Measurements from ENCODE around the gene TRPM1. TPM values are rescaled to one million over a fixed set of nuclear protein-coding genes. Genes with fewer than 3 reads are reported as not detected.

Gene TRPM1
- total and polyA plus RNA-seq, 9 donors: 0.12 TPM; not detected in 8

GRCh38 chr15:30963681-30964080, 137.8 kb downstream of the TRPM1 start:
- Histone ChIP-seq H3K9me3 (no peaks in the 10 kb centered on the region), H3K36me3 (no peaks in the 10 kb centered on the region), H3K4me1 (ENCODE audit: insufficient read depth) (peaks cover 1% of the 10 kb centered on the region), H3K4me3 (no peak overlapping the region), H3K27me3 (no peaks in the 10 kb centered on the region), H3K27ac (no peak overlapping the region)
- DNase-seq: no peak
- intact Hi-C loops (cut with DNase I): no loop called here
- WGBS, 3 donors: 77 to 86% (median 82%) methylated on average over 3 of the region's 3 CpGs
- TF ChIP-seq CTCF (IDR thresholded peaks at IDR 0.05) (no peak), POLR2A (IDR thresholded peaks at IDR 0.05) (no peak), EP300 (IDR thresholded peaks at IDR 0.05) (no peak)

GRCh38 chr15:30962659-30963058, 138.9 kb downstream of the TRPM1 start:
- no peak for TF ChIP-seq EP300 (IDR thresholded peaks at IDR 0.05)
- TF ChIP-seq POLR2A (IDR thresholded peaks at IDR 0.05): no peak
- TF ChIP-seq CTCF (IDR thresholded peaks at IDR 0.05): no peak
- intact Hi-C loops (cut with DNase I): no loop called here
- Histone ChIP-seq H3K36me3 (no peaks in the 10 kb centered on the region), H3K4me3 (no peak overlapping the region), H3K27me3 (no peaks in the 10 kb centered on the region), H3K9me3 (no peaks in the 10 kb centered on the region), H3K27ac (no peak overlapping the region), H3K4me1 (ENCODE audit: insufficient read depth) (peaks cover 1% of the 10 kb centered on the region)
- DNase-seq: no peak
- WGBS, 3 donors: 97 to 99% (median 98%) methylated on average over 3 of the region's 3 CpGs

- no peak for DNase-seq
- intact Hi-C loops (cut with DNase I): no loop called here
- H3K4me1 ChIP-seq (ENCODE audit: insufficient read depth): peaks cover 1% of the 10 kb centered on the region
- H3K36me3 ChIP-seq: no peaks in the 10 kb centered on the region
- H3K27ac ChIP-seq: no peak overlapping the region
- no peak for TF ChIP-seq POLR2A (IDR thresholded peaks at IDR 0.05)
- no peak for TF ChIP-seq EP300 (IDR thresholded peaks at IDR 0.05)
- TF ChIP-seq CTCF (IDR thresholded peaks at IDR 0.05): no peak
- no peak overlapping the region for H3K4me3 ChIP-seq
- no peaks in the 10 kb centered on the region for H3K27me3 ChIP-seq
- H3K9me3 ChIP-seq: no peaks in the 10 kb centered on the region
These were observed 139.4 kb downstream of the TRPM1 start for GRCh38 chr15:30962079-30962478.

GRCh38 chr15:30958219-30958618, 143.3 kb downstream of the TRPM1 start:
- H3K27me3 ChIP-seq: no peaks in the 10 kb centered on the region
- 91 to 94% (median 92%) methylated on average over 5 of the region's 5 CpGs for WGBS, 3 donors
- H3K4me3 ChIP-seq: no peak overlapping the region
- intact Hi-C loops (cut with DNase I): no loop called here
- TF ChIP-seq EP300 (IDR thresholded peaks at IDR 0.05): no peak
- peaks cover 5% of the 10 kb centered on the region for H3K4me1 ChIP-seq (ENCODE audit: insufficient read depth)
- no peaks in the 10 kb centered on the region for H3K36me3 ChIP-seq
- H3K27ac ChIP-seq: no peak overlapping the region
- DNase-seq: no peak
- no peaks in the 10 kb centered on the region for H3K9me3 ChIP-seq

- no peak overlapping the region for H3K4me3 ChIP-seq
- 88 to 91% (median 89%) methylated on average over 6 of the region's 6 CpGs for WGBS, 3 donors
- TF ChIP-seq POLR2A (IDR thresholded peaks at IDR 0.05): no peak
- TF ChIP-seq CTCF (IDR thresholded peaks at IDR 0.05): no peak
- TF ChIP-seq EP300 (IDR thresholded peaks at IDR 0.05): no peak
- DNase-seq: no peak
- H3K9me3 ChIP-seq: no peaks in the 10 kb centered on the region
- H3K4me1 ChIP-seq (ENCODE audit: insufficient read depth): peaks cover 5% of the 10 kb centered on the region
- no peaks in the 10 kb centered on the region for H3K27me3 ChIP-seq
- no peaks in the 10 kb centered on the region for H3K36me3 ChIP-seq
- intact Hi-C loops (cut with DNase I): no loop called here
- no peak overlapping the region for H3K27ac ChIP-seq
These were observed 145.1 kb downstream of the TRPM1 start for GRCh38 chr15:30956216-30957124.
